ENCODE measurements around the gene SGSM1.
A peak's percentile ranks its signal among the peaks of the same experiment; 100 is the strongest.
"Not testable (repeated sequence)": the region's sequence is repeated elsewhere in the genome, so short reads cannot be mapped to it uniquely, and the experiment has no call there.

Gene SGSM1

GRCh38 chr22:24837517-24837916 is 31.5 kb downstream of the SGSM1 start:
- DNase-seq (ENCODE audit: low spot score): not testable (repeated sequence)

DNA sequence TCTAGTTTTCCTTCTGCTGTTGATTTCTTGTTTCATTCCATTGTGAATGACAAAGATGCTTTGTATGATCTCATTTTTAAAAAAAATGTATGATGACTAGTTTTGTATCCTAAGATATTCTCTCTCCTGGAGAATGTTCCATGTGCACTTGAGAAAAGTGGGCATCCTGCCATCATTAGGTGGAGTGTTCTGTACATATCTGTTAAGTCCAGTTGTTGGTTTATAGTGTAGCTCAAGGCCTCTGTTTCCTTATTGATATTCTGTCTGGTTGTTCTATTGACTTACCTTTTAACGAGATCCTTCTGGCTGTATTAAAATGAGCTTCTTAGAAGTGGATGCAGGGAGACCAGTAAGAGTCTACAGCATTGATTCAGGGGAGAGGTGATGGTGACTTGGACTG is 35.2 kb downstream of the SGSM1 start:
- DNase-seq (ENCODE audit: low spot score): no peak

GRCh38 chr22:24843048-24843447 is 37.0 kb downstream of the SGSM1 start:
- no peak for DNase-seq (ENCODE audit: low spot score)

DNA sequence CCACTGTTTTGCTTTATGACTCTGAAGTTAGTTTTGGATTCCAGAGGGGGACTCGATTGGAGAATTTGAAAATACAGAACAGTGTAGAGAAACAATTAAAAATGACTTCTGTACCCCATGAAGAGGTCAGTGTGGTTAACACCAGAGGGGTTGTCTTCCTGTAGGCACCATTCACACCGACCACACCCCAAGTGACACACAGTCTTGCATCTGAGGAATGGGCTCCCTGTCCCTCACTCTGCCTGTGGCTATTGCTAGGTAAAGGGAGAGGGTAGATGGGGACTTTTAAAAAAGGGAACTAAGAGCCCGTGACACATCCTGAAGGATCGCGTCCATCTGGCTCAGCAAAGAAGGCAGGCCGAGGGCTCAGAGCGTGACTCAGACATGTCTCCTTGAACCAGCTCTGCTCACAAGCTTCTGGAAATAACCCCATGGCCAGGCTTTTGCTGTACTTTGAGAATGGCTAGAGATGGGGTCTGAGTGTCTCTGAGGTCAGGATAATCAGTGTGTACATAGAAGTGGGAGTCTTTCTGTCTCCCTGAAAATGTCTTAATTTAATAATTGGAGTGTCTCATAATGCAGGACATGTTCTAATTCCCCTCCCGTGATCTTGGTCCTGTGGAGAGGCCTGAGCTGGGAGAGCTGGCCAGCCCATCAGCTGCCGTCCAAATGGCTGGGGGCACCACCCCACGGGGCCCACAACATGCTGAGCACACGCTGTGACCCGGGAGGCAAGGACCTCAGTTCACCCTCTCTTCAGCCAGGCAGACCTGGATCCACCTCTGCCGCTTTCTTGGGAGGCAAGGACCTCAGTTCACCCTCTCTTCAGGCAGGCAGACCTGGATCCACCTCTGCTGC is 39.3 kb downstream of the SGSM1 start:
- peak; percentile 20 for DNase-seq (ENCODE audit: low spot score)

- DNase-seq (ENCODE audit: low spot score): no peak
Observed at GRCh38 chr22:24847490-24847889, 41.5 kb downstream of the SGSM1 start.

DNA sequence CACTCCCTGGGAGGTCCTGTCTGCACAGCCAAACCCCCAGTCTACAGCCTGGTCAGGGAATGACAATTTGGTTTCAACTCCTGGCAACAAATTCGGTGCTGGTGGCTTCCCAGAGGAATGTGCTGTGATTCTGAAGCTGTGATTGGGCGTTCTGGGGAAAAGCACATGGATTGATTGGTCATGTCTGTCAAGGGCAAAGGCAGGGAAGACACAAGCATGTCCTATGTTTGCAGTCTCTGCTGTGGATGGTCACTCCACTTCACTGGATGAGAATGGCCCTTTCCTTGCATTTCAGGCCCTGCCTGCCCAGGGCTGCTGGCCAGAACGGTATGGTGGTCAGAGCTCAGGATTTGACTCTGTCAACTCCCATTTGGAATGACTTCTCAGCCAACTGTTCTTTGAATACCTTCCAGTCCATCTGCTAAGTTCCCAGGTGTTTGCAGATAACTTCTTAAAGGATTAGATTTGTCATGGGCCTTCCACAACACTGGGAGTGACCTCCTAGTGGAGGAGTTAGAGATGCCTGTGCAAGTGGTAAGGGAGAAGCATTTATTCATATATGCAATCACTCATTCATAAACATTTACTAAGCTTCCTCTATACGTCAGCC is 42.7 kb downstream of the SGSM1 start:
- DNase-seq (ENCODE audit: low spot score): no peak

DNA sequence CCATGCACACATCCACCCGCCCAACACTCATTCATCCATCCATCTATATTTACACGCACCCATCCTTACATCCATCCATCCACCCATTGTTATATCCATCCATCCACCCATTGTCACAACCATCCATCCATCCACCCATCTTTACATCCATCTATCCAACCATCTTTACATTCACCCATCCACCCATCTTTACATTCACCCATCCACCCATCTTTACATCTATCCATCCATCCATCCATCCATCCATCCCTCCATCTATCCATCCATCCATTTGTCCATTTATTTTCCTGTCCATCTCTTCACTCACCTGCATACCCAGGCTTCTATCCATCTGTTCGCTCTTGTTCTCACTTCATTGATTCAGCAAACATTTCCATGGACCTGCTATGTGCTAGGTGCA is 49.8 kb downstream of the SGSM1 start:
- DNase-seq (ENCODE audit: low spot score): no peak

GRCh38 chr22:24857576-24857975 is 51.6 kb downstream of the SGSM1 start:
- DNase-seq (ENCODE audit: low spot score): no peak

DNA sequence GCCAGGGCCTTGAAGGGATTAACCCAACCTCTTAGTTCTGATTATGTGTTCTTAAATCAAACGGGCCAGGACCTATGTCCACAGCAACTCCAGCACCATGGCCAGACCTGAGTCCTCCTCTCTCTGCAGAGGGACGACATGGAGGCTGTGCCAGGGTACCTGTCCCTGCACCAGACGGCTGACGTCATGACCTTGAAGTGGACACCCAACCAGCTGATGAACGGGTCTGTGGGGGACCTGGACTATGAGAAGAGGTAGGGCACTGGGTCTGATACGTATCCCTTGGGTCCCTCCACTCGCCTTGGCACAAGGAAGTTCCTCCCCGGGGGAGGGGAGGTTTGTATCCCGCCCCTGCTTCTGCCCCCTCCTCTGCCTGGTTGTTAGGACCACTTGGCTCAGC is 53.6 kb downstream of the SGSM1 start:
- no peak for DNase-seq (ENCODE audit: low spot score)

DNA sequence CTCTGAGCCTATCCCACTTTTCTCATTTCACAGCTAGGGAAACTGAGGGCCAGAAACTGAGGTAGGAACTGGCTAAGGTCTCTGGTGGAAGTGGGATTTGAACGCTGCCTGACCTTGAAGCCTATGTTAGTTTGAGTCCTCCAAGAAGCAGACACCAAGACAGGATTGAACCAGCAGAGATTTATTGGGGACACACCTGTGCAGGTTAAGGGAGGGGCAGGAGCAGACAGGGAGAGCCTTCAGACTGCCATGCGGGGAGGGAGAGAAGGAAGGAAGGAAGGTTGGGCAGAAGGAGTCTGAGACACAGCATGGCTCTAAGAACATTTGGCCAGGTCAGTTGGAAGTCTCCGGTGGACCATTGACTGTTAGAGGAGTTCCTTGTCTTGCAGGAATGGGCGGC is 59.5 kb downstream of the SGSM1 start:
- no peak for DNase-seq (ENCODE audit: low spot score)

DNA sequence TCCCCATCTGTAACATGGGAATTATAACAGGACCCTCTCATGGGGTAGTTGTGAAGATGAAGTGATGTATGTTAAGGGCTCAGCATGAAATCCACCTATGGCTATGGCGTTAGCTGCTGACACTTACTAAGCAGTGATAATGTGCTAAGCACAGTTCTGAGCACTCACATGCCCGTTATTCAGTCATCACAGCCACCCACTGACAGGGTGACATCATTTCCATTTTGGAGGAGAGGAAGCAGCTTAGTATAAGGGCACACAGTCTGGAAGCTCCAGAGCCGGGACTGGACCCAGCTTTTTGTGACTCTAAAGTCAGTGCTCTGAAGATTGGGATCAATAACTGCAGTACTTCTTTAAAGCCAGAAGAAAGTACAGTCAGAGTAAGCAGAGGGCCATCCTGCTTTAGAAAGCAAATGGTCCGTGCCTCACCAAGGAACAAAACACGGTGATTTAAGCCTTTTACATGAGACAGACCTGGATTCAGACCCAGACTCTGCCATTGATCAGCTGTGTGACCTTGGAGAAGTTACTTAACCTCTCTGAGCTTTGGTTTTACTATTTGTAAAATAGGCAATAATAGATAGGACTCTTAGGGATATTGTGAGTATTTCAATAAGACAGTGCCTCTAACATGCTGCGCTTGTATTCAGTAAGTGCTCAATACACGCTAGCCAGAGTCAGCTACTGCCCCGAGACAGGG is 61.5 kb downstream of the SGSM1 start:
- no peak for DNase-seq (ENCODE audit: low spot score)

DNA sequence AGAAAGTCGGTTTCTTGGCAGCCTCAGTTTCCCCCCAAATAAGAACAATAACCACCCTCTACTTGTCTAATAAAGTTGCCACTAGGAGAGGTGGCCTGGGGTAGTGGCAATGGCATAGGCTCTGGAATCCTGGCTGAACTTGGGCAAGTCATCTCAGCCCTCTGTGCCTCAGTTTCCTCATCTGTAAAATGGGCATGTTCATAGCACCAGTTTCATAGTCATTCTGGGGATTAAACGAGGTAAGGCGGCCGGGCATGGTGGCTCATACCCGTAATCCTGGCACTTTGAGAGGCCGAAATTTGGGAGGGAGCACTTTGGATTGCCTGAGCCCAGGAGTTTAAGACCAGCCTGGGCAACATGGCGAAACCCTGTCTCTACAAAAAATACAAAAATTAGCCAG is 63.0 kb downstream of the SGSM1 start:
- DNase-seq (ENCODE audit: low spot score): no peak

- DNase-seq (ENCODE audit: low spot score): no peak
Observed at GRCh38 chr22:24871611-24872205, 65.7 kb downstream of the SGSM1 start.

- DNase-seq (ENCODE audit: low spot score): no peak
Observed at GRCh38 chr22:24873226-24873625, 67.2 kb downstream of the SGSM1 start.

DNA sequence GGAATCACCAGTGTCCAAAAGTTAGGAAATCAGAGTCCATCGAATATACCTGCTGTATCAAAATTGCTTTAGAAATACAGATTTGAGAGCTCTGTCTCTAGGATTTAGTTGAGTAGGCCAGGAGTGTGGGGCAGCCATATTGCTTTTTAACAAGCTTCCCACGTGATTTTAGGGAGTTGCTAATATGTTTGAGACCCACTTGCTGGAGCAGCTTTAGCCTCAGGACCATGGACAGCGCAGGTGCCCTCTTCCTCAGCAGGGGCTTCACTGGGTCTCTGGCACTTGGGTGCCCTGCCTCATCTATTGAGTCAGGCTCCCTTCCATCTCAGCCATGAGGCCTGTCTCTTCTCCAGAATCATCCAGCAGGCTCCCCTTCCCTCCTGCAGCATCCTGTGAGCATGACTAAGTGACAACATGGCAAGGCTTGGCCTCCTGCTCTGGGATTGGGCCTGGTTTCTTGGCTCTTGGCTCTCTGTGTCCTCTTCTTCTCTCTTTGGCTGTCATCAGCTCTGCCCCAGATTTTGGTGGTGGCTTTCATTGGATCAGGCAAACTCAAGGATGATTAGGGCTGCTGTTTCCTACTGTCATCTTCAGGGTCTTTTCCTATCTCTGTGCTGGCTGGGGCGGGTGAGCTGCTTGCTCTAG is 70.0 kb downstream of the SGSM1 start:
- DNase-seq (ENCODE audit: low spot score): no peak

GRCh38 chr22:24876700-24877099 is 70.7 kb downstream of the SGSM1 start:
- DNase-seq (ENCODE audit: low spot score): no peak

- DNase-seq (ENCODE audit: low spot score): no peak
Observed at GRCh38 chr22:24878969-24879368, 73.0 kb downstream of the SGSM1 start.

GRCh38 chr22:24883432-24883831 is 77.4 kb downstream of the SGSM1 start:
- DNase-seq (ENCODE audit: low spot score): no peak

- DNase-seq (ENCODE audit: low spot score): no peak
Observed at GRCh38 chr22:24887260-24887659, 81.2 kb downstream of the SGSM1 start.

DNA sequence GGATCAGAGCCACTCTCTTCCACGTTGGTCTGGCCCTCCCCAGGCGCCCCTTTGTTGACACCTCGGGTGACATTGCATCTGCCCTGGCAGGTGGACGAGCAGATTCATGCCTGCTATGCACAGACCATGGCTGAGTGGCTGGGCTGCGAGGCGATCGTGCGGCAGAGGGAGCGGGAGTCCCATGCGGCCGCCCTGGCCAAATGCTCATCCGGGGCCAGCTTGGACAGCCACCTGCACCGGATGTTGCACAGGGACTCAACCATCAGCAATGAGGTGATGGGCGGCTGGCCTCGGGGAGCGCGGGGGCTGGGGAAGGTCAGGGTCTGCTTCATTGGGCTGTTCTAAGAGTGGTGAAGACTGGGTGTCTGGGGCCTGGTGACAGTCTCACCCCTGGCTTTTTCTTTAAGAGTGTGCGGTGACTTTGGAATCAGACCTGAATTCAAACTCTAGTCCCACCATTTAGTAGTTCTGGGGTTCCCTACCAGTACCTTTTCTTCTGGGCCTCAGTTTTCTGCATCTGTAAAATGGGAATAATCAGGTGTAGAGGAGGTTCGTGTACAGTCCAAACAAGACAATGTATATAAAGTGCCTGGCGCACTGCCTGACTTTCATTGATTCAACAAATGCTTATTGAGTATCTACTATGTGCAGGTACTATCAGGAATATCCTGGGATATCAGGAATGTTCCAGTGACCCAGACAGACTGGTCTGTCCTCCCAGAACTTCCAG is 87.5 kb downstream of the SGSM1 start:
- DNase-seq (ENCODE audit: low spot score): no peak

GRCh38 chr22:24894220-24894975 is 88.4 kb downstream of the SGSM1 start:
- DNase-seq (ENCODE audit: low spot score): no peak
